SK-N-SH (cell line): ENCODE results near the gene OR10A3. TPM values are rescaled to one million over a fixed set of nuclear protein-coding genes. Genes with fewer than 3 reads are reported as not detected.

Experiments
- CTCF ChIA-PET: fragments of 300-600, 350-600 bp; formaldehyde crosslinking; extraction: SDS; loops from one replicate; lab custom pipeline; 2021; lab: Yijun Ruan, JAX
- POLR2A ChIA-PET: fragments of 350-600 bp; sonication (Branson Sonifier 250); formaldehyde crosslinking; extraction: SDS; loops from one replicate; lab custom pipeline; 2020; ENCODE audit warnings: antibody characterized with exemption, inconsistent platforms; lab: Yijun Ruan, JAX
- DNase-seq: peaks from one replicate; pipeline ENCODE4 v3.0.0; 2012
- H2AFZ ChIP-seq: fragments of 200-600 bp; sonication (generic); 2 replicates; pipeline ENCODE4 v1.8.1; 2016; ENCODE audit warnings: antibody characterized with exemption, mild to moderate bottlenecking, low read depth
- H3F3A ChIP-seq: fragments of 200-600 bp; sonication (generic); replicated peaks from 2 replicates; pipeline ENCODE3; 2016; ENCODE audit warnings: antibody characterized with exemption, mild to moderate bottlenecking; ENCODE audit not compliant: insufficient read depth
- H3K27ac ChIP-seq, 2 experiments: fragments of 200-500 bp in 1 of 2; fragments of 200-600 bp in 1 of 2; sonication (Bioruptor generic) in 1 of 2; sonication (generic), shearing (Covaris generic) in 1 of 2; 2 replicates each; pipeline versions ENCODE4 v1.5.1 to v1.6.1; 2014 to 2016; ENCODE audit warnings: low read depth in 2 of 2, inconsistent platforms in 1 of 2, low read length in 1 of 2, mild to moderate bottlenecking in 1 of 2, mixed read lengths in 1 of 2
- H3K27me3 ChIP-seq: fragments of 200-600 bp; sonication (generic), shearing (Covaris generic); 2 replicates; pipeline ENCODE4 v1.6.1; 2016; ENCODE audit warnings: mixed run types; ENCODE audit not compliant: insufficient read depth
- H3K36me3 ChIP-seq, 2 experiments: fragments of 200-500 bp in 1 of 2; fragments of 200-600 bp in 1 of 2; sonication (Bioruptor generic) in 1 of 2; sonication (generic) in 1 of 2; replicated peaks in 1 of 2; 2 replicates each; pipeline versions ENCODE3 to v1.5.1; 2014 to 2016; ENCODE audit warnings: low read length in 1 of 2, mild to moderate bottlenecking in 1 of 2; ENCODE audit not compliant: insufficient read depth in 2 of 2, control insufficient read depth in 1 of 2
- H3K4me1 ChIP-seq, 2 experiments: fragments of 200-500 bp in 1 of 2; fragments of 200-600 bp in 1 of 2; sonication (Bioruptor generic) in 1 of 2; sonication (generic), shearing (Covaris generic) in 1 of 2; 2 replicates each; pipeline versions ENCODE4 v1.5.1 to v1.6.1; 2014 to 2016; ENCODE audit warnings: low read depth in 1 of 2, low read length in 1 of 2, mixed run types in 1 of 2; ENCODE audit not compliant: insufficient read depth in 2 of 2, control insufficient read depth in 1 of 2
- H3K4me2 ChIP-seq: fragments of 200-600 bp; sonication (generic), shearing (Covaris generic); 2 replicates; pipeline ENCODE4 v1.6.1; 2017; ENCODE audit warnings: mixed run types
- H3K4me3 ChIP-seq, 2 experiments: fragments of 200-500 bp in 1 of 2; fragments of 200-600 bp in 1 of 2; sonication (Bioruptor generic) in 1 of 2; sonication (generic), shearing (Covaris generic) in 1 of 2; 2 replicates each; pipeline versions ENCODE4 v1.5.1 to v1.8.1; 2014 to 2016; ENCODE audit warnings: low read depth in 2 of 2, inconsistent platforms in 1 of 2, low read length in 1 of 2, mild to moderate bottlenecking in 1 of 2, mixed read lengths in 1 of 2, moderate library complexity in 1 of 2
- H3K79me2 ChIP-seq: fragments of 200-600 bp; sonication (generic); 2 replicates; pipeline ENCODE4 v1.8.1; 2017; ENCODE audit warnings: mild to moderate bottlenecking; ENCODE audit not compliant: insufficient read depth
- H3K9ac ChIP-seq: fragments of 200-600 bp; sonication (generic); 2 replicates; pipeline ENCODE4 v1.6.1; 2017; ENCODE audit warnings: mixed run types
- H3K9me2 ChIP-seq: fragments of 200-600 bp; sonication (generic); 2 replicates; pipeline ENCODE4 v1.6.1; 2017; ENCODE audit warnings: mixed run types
- H3K9me3 ChIP-seq: fragments of 200-600 bp; sonication (generic); 2 replicates; pipeline ENCODE4 v1.6.1; 2017; ENCODE audit warnings: mixed run types, mild to moderate bottlenecking, moderate library complexity
- H4K20me1 ChIP-seq: fragments of 200-600 bp; sonication (generic); 2 replicates; pipeline ENCODE4 v1.6.1; 2017; ENCODE audit warnings: mild to moderate bottlenecking, mixed run types; ENCODE audit not compliant: insufficient read depth
- CTCF ChIP-seq: fragments of 200-600 bp; sonication (generic); IDR thresholded peaks from 2 replicates; pipeline ENCODE4 v1.6.1; 2017; ENCODE audit warnings: antibody characterized with exemption, mild to moderate bottlenecking, moderate library complexity
- ELF1 ChIP-seq: IDR thresholded peaks from 2 replicates; pipeline ENCODE4 v1.4.0; 2012
- FOSL2 ChIP-seq: IDR thresholded peaks from 2 replicates; pipeline ENCODE4 v1.4.0; 2012; ENCODE audit warnings: low read depth, mild to moderate bottlenecking, moderate library complexity, borderline replicate concordance
- FOXJ3 ChIP-seq: sonication (generic); formaldehyde crosslinking; IDR thresholded peaks from 2 replicates; pipeline ENCODE4 v1.5.1; 2020; ENCODE audit warnings: mild to moderate bottlenecking, missing genetic modification reagents
- GABPA ChIP-seq: IDR thresholded peaks from 2 replicates; pipeline ENCODE4 v1.4.0; 2012; ENCODE audit warnings: low read depth, mild to moderate bottlenecking
- GATA2 ChIP-seq: sonication (generic); formaldehyde crosslinking; IDR thresholded peaks from 2 replicates; pipeline ENCODE4 v1.5.0; 2020; ENCODE audit warnings: mild to moderate bottlenecking, missing genetic modification reagents
- MAX ChIP-seq: IDR thresholded peaks from 2 replicates; pipeline ENCODE4 v1.4.0; 2012; ENCODE audit warnings: low read depth
- MEF2A ChIP-seq: IDR thresholded peaks from 2 replicates; pipeline ENCODE4 v1.4.0; 2012; ENCODE audit warnings: low read depth, borderline replicate concordance
- NFIC ChIP-seq: IDR thresholded peaks from 2 replicates; pipeline ENCODE4 v1.4.0; 2012; ENCODE audit warnings: borderline replicate concordance
- PBX3 ChIP-seq: IDR thresholded peaks from 2 replicates; pipeline ENCODE4; 2012
- RAD21 ChIP-seq: IDR thresholded peaks from 2 replicates; pipeline ENCODE4 v1.6.1; 2012; ENCODE audit warnings: mild to moderate bottlenecking, low read length
- TEAD4 ChIP-seq: IDR thresholded peaks from 2 replicates; pipeline ENCODE4 v1.4.0; 2012; ENCODE audit warnings: mild to moderate bottlenecking, borderline replicate concordance; ENCODE audit not compliant: insufficient read depth
- USF1 ChIP-seq: IDR thresholded peaks from 2 replicates; pipeline ENCODE4 v1.4.0; 2012; ENCODE audit warnings: low read depth, borderline replicate concordance
- USF2 ChIP-seq: fragments of 150-350 bp; IDR thresholded peaks from 2 replicates; pipeline ENCODE4 v1.6.1; 2017; ENCODE audit warnings: antibody characterized with exemption, low read length, low read depth, borderline replicate concordance
- YY1 ChIP-seq: IDR thresholded peaks from 2 replicates; pipeline ENCODE4 v1.4.0; 2012; ENCODE audit warnings: low read depth, mild to moderate bottlenecking
- ZBTB33 ChIP-seq: IDR thresholded peaks from 2 replicates; pipeline ENCODE4 v1.4.0; 2012; ENCODE audit warnings: low read depth, borderline replicate concordance
- WGBS: methylation state at CpG from one replicate; pipeline ENCODE4 v1.1.6; 2017; ENCODE audit warnings: low lambda C conversion rate; 5-methylcytosine and 5-hydroxymethylcytosine counted together
- polyA plus RNA-seq, 3 experiments: library from polyadenylated mRNA; depleted of rRNA; stranded (reverse); fragments of >200 nt; gene quantifications; 2 replicates each; pipeline ENCODE4 v1.2.3, GENCODE V29; 2012

OR10A3 gene
- polyA plus RNA-seq, 1 of the 3 experiments (the other 2 are of a cell fraction): not detected

- WGBS: 42% methylated on average over 2 of the region's 2 CpGs
- Histone ChIP-seq H3K4me3 (no peak overlapping the region), H4K20me1 (no peaks in the 10 kb centered on the region), H3F3A (no peaks in the 10 kb centered on the region), H3K4me1 (no peaks in the 10 kb centered on the region), H3K9me2 (no peaks in the 10 kb centered on the region), H3K9ac (no peak overlapping the region), H2AFZ (no peak overlapping the region), H3K27ac (no peak overlapping the region), H3K36me3 (no peaks in the 10 kb centered on the region), H3K4me2 (no peak overlapping the region), H3K27me3 (no peaks in the 10 kb centered on the region), H3K9me3 (no peaks in the 10 kb centered on the region), H3K79me2 (no peaks in the 10 kb centered on the region)
- CTCF ChIA-PET: interaction anchor here (0.9 to 7.7 kb wide), 6 partner anchors 11 to 95 kb away, joined by 4 to 76 read pairs (median 9); partner anchors contain the start of gene EIF3F
- POLR2A ChIA-PET: no interaction called here
- DNase-seq: no peak
- TF ChIP-seq NFIC (no peak), GABPA (no peak), RAD21 (no peak), PBX3 (no peak), TEAD4 (no peak), ZBTB33 (no peak), MEF2A (no peak), ELF1 (no peak), USF1 (no peak), YY1 (no peak), FOXJ3 (CRISPR knock-in tag) (no peak), MAX (no peak), GATA2 (CRISPR knock-in tag) (no peak), FOSL2 (no peak), CTCF (no peak), USF2 (no peak)
Measured at GRCh38 chr11:7893796-7894195, 47.7 kb downstream of the OR10A3 start.
